RWPE1 (cell line): ENCODE data around the gene GSE1.

Experiments
- CTCF ChIA-PET: fragments of 350-600 bp; sonication (Branson Sonifier 250); formaldehyde crosslinking; extraction: SDS; loops from one replicate; lab custom pipeline; 2021; lab: Yijun Ruan, JAX
- POLR2A ChIA-PET: fragments of 400-600 bp; formaldehyde crosslinking; extraction: SDS; loops from one replicate; lab custom pipeline; 2020; ENCODE audit warnings: antibody characterized with exemption; ENCODE audit not compliant: low non-redundant PET; lab: Yijun Ruan, JAX
- DNase-seq: peaks from one replicate; pipeline ENCODE4 v3.0.0; 2012; ENCODE audit warnings: low spot score
- H3K27ac ChIP-seq: fragments of 450-650 bp; 2 replicates; pipeline ENCODE4 v1.5.1; 2017
- CTCF ChIP-seq: fragments of 450-650 bp; conservative IDR thresholded peaks from 2 replicates; pipeline ENCODE4 v1.5.1; 2017; ENCODE audit warnings: low read depth, mild to moderate bottlenecking

GSE1 gene

DNA sequence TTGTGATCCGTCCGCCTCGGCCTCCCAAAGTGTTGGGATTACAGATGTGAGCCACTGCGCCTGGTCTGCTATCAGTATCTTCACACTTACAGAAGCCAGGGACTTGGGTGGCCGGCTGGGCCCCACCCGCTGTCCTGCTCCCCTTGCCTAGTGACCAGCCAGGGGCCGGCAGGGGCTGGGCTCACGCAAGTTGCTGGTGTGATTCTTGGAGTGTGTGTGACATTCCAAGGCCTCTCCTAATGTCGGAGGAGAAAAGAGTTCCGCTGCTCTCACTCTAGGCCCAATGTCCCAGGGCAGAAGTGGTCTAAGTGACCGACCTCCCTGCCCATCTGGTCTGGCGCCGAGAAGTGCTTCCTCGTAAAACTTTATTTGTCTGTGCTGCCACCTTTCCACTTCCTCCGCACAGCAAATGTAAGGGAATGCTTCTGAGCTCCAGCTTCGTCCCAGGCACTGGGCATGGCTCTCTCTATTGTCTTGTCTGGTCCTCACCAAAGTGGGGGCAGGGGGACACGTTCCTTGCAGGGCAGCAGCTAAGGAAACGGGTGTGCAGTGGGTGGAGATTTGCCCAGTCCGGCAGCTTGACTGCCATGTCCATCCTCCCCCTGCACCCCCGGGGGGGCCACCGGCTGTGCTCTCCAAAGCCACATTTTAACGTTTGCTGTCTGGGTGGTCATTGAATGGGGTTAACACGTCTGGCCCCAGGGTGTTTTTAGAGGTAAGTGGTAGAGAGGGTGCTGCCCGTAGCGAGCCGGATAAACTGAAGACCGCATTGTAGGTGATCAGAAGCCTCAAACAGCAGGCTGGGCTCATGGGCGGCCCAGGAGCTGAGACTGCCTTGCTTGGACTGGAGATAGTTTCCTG is 7.8 kb upstream of the GSE1 start:
- DNase-seq = no peak
- peak overlapping the region; percentile 4; the same call in 1 of the 2 replicates for H3K27ac ChIP-seq
- ChIA-PET POLR2A (no interaction called here), CTCF (interaction anchor here (1.0 kb wide), 1 partner anchor 227 kb away, joined by 3 read pairs; no protein-coding TSS in a partner anchor)
- no peak for TF ChIP-seq CTCF

GRCh38 chr16:85605912-85606841 is 6.9 kb upstream of the GSE1 start:
- H3K27ac ChIP-seq = peak overlapping the region; percentile 4; the same call in 1 of the 2 replicates
- TF ChIP-seq CTCF = no peak
- no peak for DNase-seq
- ChIA-PET POLR2A (no interaction called here), CTCF (interaction anchor here (0.6 to 1.0 kb wide), 2 partner anchors 10 to 228 kb away, joined by 3 read pairs; no protein-coding TSS in a partner anchor)

DNA sequence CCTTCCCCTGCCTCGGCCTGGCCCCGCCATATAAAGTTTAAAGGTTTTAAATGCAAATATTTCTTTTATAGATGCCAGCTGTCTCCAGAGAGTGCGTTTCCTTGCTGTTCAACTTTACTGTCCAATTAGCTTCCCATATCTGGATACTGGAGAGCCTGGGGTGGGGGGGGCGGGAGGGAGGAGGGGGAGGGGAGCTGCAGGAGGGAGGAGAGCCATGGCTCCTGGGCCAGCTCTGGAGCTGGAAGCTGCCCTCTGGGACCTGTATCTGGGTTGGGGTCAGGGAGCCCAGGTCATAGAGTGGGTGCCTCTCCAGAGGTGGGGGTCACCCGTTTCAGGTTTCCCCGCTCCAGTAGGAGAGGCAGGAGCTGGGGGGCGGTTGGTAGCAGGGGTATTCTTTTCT is 6.2 kb upstream of the GSE1 start:
- no peak for DNase-seq
- H3K27ac ChIP-seq = no peak overlapping the region; the same call in 1 of the 2 replicates
- ChIA-PET CTCF (interaction anchor here (0.6 kb wide), 1 partner anchor 9 kb away, joined by 3 read pairs; no protein-coding TSS in a partner anchor), POLR2A (no interaction called here)
- TF ChIP-seq CTCF = no peak

DNA sequence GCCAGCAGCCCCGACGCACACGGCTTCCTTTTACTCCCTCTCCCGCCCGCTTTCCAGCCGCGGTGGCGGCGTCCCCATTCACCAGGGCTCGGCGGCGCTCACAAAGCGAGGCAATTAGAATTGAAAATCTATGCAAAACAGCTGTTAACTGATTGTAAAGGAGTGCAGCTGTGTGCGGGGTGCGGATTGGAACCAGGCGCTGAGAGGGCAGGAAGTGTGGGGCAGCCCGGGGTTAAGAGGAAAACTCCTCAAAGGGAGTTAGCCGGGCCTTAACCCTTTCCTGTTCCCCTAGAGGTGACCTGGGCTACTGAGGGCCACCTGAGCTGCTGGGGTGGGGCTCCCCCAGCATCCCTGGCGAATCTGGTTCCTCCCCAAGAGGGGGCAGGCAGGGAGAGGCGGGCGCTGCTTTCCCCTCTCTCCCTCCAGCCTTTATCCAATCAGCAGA is 5.8 kb upstream of the GSE1 start:
- DNase-seq = no peak
- no peak for TF ChIP-seq CTCF
- H3K27ac ChIP-seq = no peak overlapping the region
- CTCF ChIA-PET = interaction anchor here (0.5 kb wide), 1 partner anchor 119 kb away, joined by 4 read pairs; no protein-coding TSS in a partner anchor
- POLR2A ChIA-PET = no interaction called here

- no peak for TF ChIP-seq CTCF
- no peak overlapping the region for H3K27ac ChIP-seq
- POLR2A ChIA-PET = no interaction called here
- CTCF ChIA-PET = interaction anchor here (0.5 kb wide), 1 partner anchor 120 kb away, joined by 4 read pairs; no protein-coding TSS in a partner anchor
- DNase-seq = no peak
These were observed 5.2 kb upstream of the GSE1 start for GRCh38 chr16:85607796-85608514.
